Gastroesophageal sphincter (tissue), 4 donors: ENCODE results near the gene TDRD9. TPM values are rescaled to one million over a fixed set of nuclear protein-coding genes. Genes with fewer than 3 reads are reported as not detected.
A peak's percentile ranks its signal among the peaks of the same experiment; 100 is the strongest.

Experiments used
- ATAC-seq: fragments of 150-250 bp; one replicate; pipeline ENCODE4 v1.9.1; 2016; ENCODE audit warnings: mild to moderate bottlenecking, moderate library complexity
- H3K27ac ChIP-seq, 4 donors: fragments of 200-600 bp; sonication (generic) in 3 of 4; 1 replicate in 3 of 4; 2 replicates in 1 of 4; pipeline ENCODE4 v1.5.1; 2016 to 2019
- H3K27me3 ChIP-seq: fragments of 200-600 bp; sonication (generic); one replicate; pipeline ENCODE4 v1.5.1; 2019
- H3K36me3 ChIP-seq, 2 donors: fragments of 200-600 bp; sonication (generic); one replicate each; pipeline ENCODE4 v1.5.1; 2019; ENCODE audit warnings: control low read depth in 1 of 2
- H3K4me1 ChIP-seq, 3 donors: fragments of 200-600 bp; sonication (generic); 1 replicate in 2 of 3; 2 replicates in 1 of 3; pipeline ENCODE4 v1.5.1; 2016 to 2019; ENCODE audit warnings: control low read depth in 2 of 3
- H3K4me3 ChIP-seq, 2 donors: fragments of 200-600 bp; sonication (generic); one replicate each; pipeline ENCODE4 v1.5.1; 2019; ENCODE audit warnings: mild to moderate bottlenecking in 1 of 2, moderate library complexity in 1 of 2
- H3K9me3 ChIP-seq, 3 donors: fragments of 200-600 bp; sonication (generic); one replicate each; pipeline ENCODE4 v1.5.1; 2017 to 2019; ENCODE audit warnings: control low read depth in 2 of 3
- EP300 ChIP-seq: sonication (generic); formaldehyde crosslinking; IDR thresholded peaks from one replicate; pipeline ENCODE4 v1.6.1; 2017; ENCODE audit warnings: antibody characterized with exemption, mild to moderate bottlenecking
- POLR2A ChIP-seq, 2 donors: fragments of 450-650 bp; IDR thresholded peaks; one replicate each; pipeline ENCODE4 v1.6.1; 2017; ENCODE audit warnings: antibody characterized with exemption in 2 of 2, mild to moderate bottlenecking in 2 of 2, moderate library complexity in 1 of 2
- POLR2AphosphoS5 ChIP-seq: sonication (generic); formaldehyde crosslinking; IDR thresholded peaks from one replicate; pipeline ENCODE4 v1.6.1; 2017; ENCODE audit warnings: antibody characterized with exemption
- WGBS, 2 donors: methylation state at CpG; one replicate each; pipeline ENCODE4 v1.1.5; 2018; ENCODE audit warnings: low coverage in 1 of 2; 5-methylcytosine and 5-hydroxymethylcytosine counted together
- total RNA-seq, 4 donors: library from RNA; depleted of rRNA; stranded (reverse); fragments of >200 nt; gene quantifications; one replicate each; pipeline ENCODE4 v1.1.0, GENCODE V29; 2016
- TF ChIP-seq, protein P1 (sequence below), 4 experiments: fragments of 200-600 bp in 2 of 4; fragments of 450-650 bp in 2 of 4; sonication (generic) in 1 of 4; IDR thresholded peaks; one replicate each; pipeline ENCODE4 v1.5.1; 2017 to 2019; ENCODE audit warnings: antibody characterized with exemption in 4 of 4, mild to moderate bottlenecking in 2 of 4, moderate library complexity in 2 of 4

The TDRD9 gene
- total RNA-seq, 4 donors from 2014 or later, result 1.6 to 5.4 (median 2.3) TPM

- Histone ChIP-seq H3K27ac (no peak overlapping the region), H3K36me3 (peaks cover 0 to 3% of the 10 kb centered on the region in 2 donors), H3K4me1 (peaks cover 0 to 20% (median 0%) of the 10 kb centered on the region in 3 donors), H3K27me3 (peaks cover 3% of the 10 kb centered on the region), H3K9me3 (no peaks in the 10 kb centered on the region), H3K4me3 (no peak overlapping the region)
- WGBS, 2 donors, result 25 to 29% methylated on average over 5 to 6 of the region's 22 CpGs
- TF ChIP-seq POLR2A (IDR thresholded peaks at IDR 0.05), result no peak
- TF ChIP-seq POLR2AphosphoS5, result no peak
- no peak for ATAC-seq
Observed at GRCh38 chr14:103905842-103906456, 22.3 kb upstream of the TDRD9 start.

DNA sequence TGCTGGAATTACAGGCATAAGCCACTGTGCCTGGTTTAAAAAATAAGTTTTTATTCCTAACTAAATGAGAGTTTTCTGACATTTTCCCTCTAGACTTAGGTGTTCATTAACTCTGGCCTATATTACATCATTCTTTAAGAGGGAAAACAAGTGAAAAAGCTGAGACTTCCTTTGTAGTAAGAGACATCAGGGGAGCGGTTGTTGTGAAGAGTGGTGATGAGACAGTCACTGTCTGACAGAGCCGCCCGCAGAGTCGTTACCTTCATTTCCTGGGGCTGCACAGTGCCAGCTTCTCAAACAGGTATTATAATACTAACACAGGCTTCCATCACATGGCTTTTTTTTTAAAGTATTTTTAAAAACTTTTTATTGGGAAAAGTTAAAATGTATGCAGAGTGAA lies 19.7 kb upstream of the TDRD9 start:
- TF ChIP-seq POLR2AphosphoS5 (no peak), POLR2A (IDR thresholded peaks at IDR 0.05) (no peak), EP300 (no peak)
- TF ChIP-seq, protein P1, sequence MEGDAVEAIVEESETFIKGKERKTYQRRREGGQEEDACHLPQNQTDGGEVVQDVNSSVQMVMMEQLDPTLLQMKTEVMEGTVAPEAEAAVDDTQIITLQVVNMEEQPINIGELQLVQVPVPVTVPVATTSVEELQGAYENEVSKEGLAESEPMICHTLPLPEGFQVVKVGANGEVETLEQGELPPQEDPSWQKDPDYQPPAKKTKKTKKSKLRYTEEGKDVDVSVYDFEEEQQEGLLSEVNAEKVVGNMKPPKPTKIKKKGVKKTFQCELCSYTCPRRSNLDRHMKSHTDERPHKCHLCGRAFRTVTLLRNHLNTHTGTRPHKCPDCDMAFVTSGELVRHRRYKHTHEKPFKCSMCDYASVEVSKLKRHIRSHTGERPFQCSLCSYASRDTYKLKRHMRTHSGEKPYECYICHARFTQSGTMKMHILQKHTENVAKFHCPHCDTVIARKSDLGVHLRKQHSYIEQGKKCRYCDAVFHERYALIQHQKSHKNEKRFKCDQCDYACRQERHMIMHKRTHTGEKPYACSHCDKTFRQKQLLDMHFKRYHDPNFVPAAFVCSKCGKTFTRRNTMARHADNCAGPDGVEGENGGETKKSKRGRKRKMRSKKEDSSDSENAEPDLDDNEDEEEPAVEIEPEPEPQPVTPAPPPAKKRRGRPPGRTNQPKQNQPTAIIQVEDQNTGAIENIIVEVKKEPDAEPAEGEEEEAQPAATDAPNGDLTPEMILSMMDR (IDR thresholded peaks at IDR 0.05), result no peak
- H3K36me3 ChIP-seq, result peaks cover 0 to 29% of the 10 kb centered on the region in 2 donors
- no peaks in the 10 kb centered on the region for H3K9me3 ChIP-seq
- 92 to 94% methylated on average over 4 of the region's 4 CpGs for WGBS, 2 donors
- H3K4me3 ChIP-seq, result no peak overlapping the region
- H3K4me1 ChIP-seq, result peaks cover 0 to 17% (median 0%) of the 10 kb centered on the region in 3 donors
- ATAC-seq, result no peak
- H3K27me3 ChIP-seq, result no peaks in the 10 kb centered on the region
- no peak overlapping the region for H3K27ac ChIP-seq

DNA sequence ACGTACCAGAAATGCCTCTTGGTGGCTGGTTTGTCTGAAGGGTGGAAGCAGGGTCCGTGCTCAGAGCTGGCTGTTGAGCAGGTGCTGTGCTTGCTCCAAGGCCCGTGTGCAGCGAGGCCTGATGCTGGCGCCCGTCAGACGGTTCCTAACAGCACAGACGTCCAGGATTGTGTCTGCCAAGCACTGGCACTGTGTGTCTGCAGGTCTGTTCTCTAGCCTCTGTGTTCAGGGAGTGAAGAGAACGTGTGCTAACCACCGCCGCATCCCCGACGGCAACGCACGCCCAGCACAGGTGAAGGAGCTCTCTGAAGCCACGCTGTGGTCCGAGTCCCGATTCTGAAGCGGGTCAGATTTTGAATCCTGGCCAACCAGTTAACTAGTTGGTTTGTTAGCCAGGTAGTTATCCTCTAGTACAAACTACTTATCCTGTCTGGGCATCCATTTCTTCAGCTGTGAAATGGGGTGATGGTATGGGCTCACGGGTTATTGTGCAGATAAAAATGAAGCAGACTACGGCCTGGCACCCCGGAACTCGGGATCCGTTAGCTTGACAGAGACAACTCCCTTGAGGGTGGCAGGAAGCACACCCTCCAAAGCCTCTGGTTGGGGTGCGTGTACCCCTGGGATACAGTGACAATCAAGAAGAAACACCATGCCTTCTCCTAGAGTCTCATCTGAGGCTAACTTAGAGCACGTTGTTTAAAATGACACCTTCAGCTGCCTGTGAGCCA lies 18.6 kb upstream of the TDRD9 start:
- peak overlapping the region in 3 of 4 donors; percentile 31 to 49 (median 44) for H3K27ac ChIP-seq
- TF ChIP-seq, protein P1 (IDR thresholded peaks at IDR 0.05), result no peak
- TF ChIP-seq POLR2AphosphoS5 (no peak), POLR2A (IDR thresholded peaks at IDR 0.05) (no peak), EP300 (no peak)
- H3K27me3 ChIP-seq, result no peaks in the 10 kb centered on the region
- H3K4me1 ChIP-seq, result peaks cover 0 to 17% (median 0%) of the 10 kb centered on the region in 3 donors
- ATAC-seq, result no peak
- H3K36me3 ChIP-seq, result peaks cover 0 to 40% of the 10 kb centered on the region in 2 donors
- H3K9me3 ChIP-seq, result no peaks in the 10 kb centered on the region
- H3K4me3 ChIP-seq, result peak overlapping the region in 1 of 2 donors; percentile 5
- WGBS, 2 donors, result 0 to 90% methylated on average over 1 to 3 of the region's 26 CpGs

DNA sequence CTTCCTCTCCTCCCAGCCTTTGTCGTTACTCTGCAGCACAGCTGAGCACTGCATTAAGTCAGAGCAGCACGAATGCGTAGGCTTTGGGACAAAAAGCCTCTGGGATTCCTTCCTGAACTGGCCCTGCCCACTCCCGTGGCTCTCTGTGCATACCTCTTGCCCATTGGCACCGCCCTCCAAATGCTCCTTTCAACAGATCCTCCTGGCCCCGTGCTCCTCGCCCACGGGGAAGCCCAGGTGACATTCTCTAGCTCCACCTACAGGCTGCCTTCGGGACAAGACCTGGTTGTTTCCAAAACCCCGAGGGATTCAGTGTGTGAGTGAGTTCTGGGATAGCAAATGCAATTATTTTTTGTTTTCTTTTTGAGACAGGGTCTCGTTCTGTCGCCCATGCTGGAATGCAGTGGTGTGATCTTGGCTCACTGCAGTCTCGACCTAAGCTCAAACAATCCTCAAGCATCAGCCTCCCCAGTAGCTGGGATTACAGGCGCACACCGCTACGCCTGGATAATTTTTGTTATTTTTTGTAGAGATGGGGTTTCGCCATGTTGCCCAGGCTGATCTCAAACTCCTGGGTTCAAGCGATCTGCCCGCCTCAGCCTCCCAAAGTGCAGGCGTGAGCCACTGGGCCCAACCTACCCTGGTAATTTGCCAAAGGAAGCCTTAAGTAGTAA lies 17.9 kb upstream of the TDRD9 start:
- H3K9me3 ChIP-seq, result no peaks in the 10 kb centered on the region
- peak overlapping the region in 1 of 2 donors; percentile 5 for H3K4me3 ChIP-seq
- peak overlapping the region in 3 of 4 donors; percentile 31 to 50 (median 44) for H3K27ac ChIP-seq
- H3K27me3 ChIP-seq, result no peaks in the 10 kb centered on the region
- peak; percentile 93 for ATAC-seq
- WGBS, 2 donors, result 24 to 35% methylated on average over 12 to 15 of the region's 20 CpGs
- peaks cover 0 to 17% (median 0%) of the 10 kb centered on the region in 3 donors for H3K4me1 ChIP-seq
- H3K36me3 ChIP-seq, result peaks cover 0 to 47% of the 10 kb centered on the region in 2 donors
- no peak for TF ChIP-seq EP300
- TF ChIP-seq, protein P1 (IDR thresholded peaks at IDR 0.05), result peak; percentile 44 to 87 (median 77)
- TF ChIP-seq POLR2A (IDR thresholded peaks at IDR 0.05), result no peak
- peak; percentile 48 for TF ChIP-seq POLR2AphosphoS5

GRCh38 chr14:103910984-103911383 lies 17.3 kb upstream of the TDRD9 start:
- Histone ChIP-seq H3K4me3 (no peak overlapping the region), H3K27me3 (no peaks in the 10 kb centered on the region), H3K36me3 (peaks cover 0 to 52% of the 10 kb centered on the region in 2 donors), H3K4me1 (peaks cover 0 to 21% (median 0%) of the 10 kb centered on the region in 3 donors), H3K27ac (peak overlapping the region in 2 of 4 donors; percentile 31 to 50), H3K9me3 (no peaks in the 10 kb centered on the region)
- no peak for ATAC-seq
- 100% methylated on average over 1 of the region's 6 CpGs; no CpG with 5 or more reads in 1 of the 2 donors for WGBS, 2 donors
- TF ChIP-seq POLR2AphosphoS5, result no peak
- no peak for TF ChIP-seq EP300
- TF ChIP-seq, protein P1 (IDR thresholded peaks at IDR 0.05), result no peak
- no peak for TF ChIP-seq POLR2A (IDR thresholded peaks at IDR 0.05)
